DOHH2 (cell line): ENCODE measurements around the gene CHRM4.

ENCODE experiments used
- EZH2phosphoT487 ChIP-seq: fragments of 200-600 bp; sonication (generic); IDR thresholded peaks from 2 replicates; pipeline ENCODE4 v1.6.1; 2017; ENCODE audit warnings: borderline replicate concordance, mild to moderate bottlenecking, antibody characterized with exemption, low read length, moderate library complexity, mixed read lengths
- TF ChIP-seq, protein P1 (sequence below): fragments of 200-600 bp; sonication (generic); IDR thresholded peaks from one replicate; pipeline ENCODE4 v1.5.1; 2014; ENCODE audit warnings: antibody characterized with exemption, mild to moderate bottlenecking, low read depth, low read length; ENCODE audit not compliant: poor library complexity, severe bottlenecking

DNA sequence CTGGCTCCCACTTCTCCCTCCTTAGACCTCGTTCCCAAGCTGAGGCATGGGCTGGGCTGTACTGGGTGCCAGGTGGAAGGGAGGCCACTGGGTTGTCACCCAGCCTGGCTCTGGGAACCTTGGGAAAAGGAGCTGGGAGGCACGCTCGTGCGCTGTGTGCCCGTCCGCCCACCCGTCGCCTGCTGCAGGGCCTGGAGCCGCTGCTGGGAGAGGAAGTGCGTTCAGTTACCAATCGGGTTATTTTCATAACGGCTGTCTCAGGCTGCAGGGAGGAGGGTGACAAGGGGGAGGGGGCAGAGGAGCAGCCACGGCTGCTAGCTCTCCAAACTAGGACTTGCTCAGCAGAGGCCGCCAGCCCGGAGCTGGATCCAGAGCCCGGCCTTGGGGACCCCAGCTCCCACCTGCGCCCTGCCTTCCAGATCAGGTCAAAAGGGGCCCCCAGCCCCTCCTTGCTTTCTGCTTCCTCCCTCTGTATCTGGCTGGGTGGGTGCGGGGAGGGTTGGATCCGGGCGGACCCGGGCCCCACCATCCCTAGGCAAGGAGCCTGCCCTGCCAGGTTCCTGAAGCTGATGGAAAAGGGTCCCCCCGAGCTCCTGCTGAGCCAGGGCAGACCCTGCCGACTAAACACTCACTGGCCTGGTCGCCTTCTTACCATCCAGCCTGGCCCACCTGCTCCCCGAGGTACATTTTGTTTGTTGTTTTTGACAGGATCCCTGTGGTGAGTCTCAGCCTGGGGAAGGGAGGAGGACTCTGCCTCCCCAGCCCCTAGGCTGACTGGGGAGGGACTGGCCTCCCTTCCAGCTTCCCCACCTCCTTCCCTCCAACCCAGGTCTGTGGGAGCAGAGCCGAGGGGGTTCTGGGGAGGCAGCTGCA lies 30.1 kb downstream of the CHRM4 start:
- TF ChIP-seq, protein P1, sequence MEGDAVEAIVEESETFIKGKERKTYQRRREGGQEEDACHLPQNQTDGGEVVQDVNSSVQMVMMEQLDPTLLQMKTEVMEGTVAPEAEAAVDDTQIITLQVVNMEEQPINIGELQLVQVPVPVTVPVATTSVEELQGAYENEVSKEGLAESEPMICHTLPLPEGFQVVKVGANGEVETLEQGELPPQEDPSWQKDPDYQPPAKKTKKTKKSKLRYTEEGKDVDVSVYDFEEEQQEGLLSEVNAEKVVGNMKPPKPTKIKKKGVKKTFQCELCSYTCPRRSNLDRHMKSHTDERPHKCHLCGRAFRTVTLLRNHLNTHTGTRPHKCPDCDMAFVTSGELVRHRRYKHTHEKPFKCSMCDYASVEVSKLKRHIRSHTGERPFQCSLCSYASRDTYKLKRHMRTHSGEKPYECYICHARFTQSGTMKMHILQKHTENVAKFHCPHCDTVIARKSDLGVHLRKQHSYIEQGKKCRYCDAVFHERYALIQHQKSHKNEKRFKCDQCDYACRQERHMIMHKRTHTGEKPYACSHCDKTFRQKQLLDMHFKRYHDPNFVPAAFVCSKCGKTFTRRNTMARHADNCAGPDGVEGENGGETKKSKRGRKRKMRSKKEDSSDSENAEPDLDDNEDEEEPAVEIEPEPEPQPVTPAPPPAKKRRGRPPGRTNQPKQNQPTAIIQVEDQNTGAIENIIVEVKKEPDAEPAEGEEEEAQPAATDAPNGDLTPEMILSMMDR = no peak
- TF ChIP-seq EZH2phosphoT487 = no peak
